Adipocyte (in vitro differentiated cells): ENCODE data around the gene OXSM.

ENCODE experiments used
- DNase-seq: peaks from one replicate; pipeline ENCODE4 v3.0.0-alpha.2; 2015; ENCODE audit warnings: low read depth
- H3K27me3 ChIP-seq: replicated peaks from 2 replicates; pipeline ENCODE4 v1.7.0; 2013; ENCODE audit warnings: mild to moderate bottlenecking, low read length, moderate library complexity; ENCODE audit not compliant: control insufficient read depth, insufficient read depth
- H3K36me3 ChIP-seq: 2 replicates; pipeline ENCODE4 v1.7.0; 2013; ENCODE audit warnings: low read length, mild to moderate bottlenecking, moderate library complexity; ENCODE audit not compliant: control insufficient read depth, insufficient read depth, severe bottlenecking
- H3K4me1 ChIP-seq: 2 replicates; pipeline ENCODE4 v1.7.0; 2013; ENCODE audit warnings: mild to moderate bottlenecking, low read length, moderate library complexity; ENCODE audit not compliant: control insufficient read depth, insufficient read depth
- H3K4me3 ChIP-seq: 2 replicates; pipeline ENCODE4 v1.7.0; 2013; ENCODE audit warnings: mild to moderate bottlenecking, low read length, moderate library complexity
- H3K9ac ChIP-seq: 2 replicates; pipeline ENCODE4 v1.7.0; 2013; ENCODE audit warnings: mild to moderate bottlenecking, low read length, moderate library complexity
- H3K9me3 ChIP-seq: 2 replicates; pipeline ENCODE4 v1.7.0; 2013; ENCODE audit warnings: mild to moderate bottlenecking, low read length, moderate library complexity; ENCODE audit not compliant: control insufficient read depth

OXSM gene

GRCh38 chr3:25834346-25834745 is 44.5 kb downstream of the OXSM start:
- peaks cover 8% of the 10 kb centered on the region for H3K4me1 ChIP-seq
- no peaks in the 10 kb centered on the region for H3K27me3 ChIP-seq
- H3K9me3 ChIP-seq = no peaks in the 10 kb centered on the region
- no peak for DNase-seq
- H3K4me3 ChIP-seq = no peak overlapping the region
- no peak overlapping the region for H3K9ac ChIP-seq
- no peaks in the 10 kb centered on the region for H3K36me3 ChIP-seq

GRCh38 chr3:25836579-25836978 is 46.7 kb downstream of the OXSM start:
- no peaks in the 10 kb centered on the region for H3K4me1 ChIP-seq
- DNase-seq = no peak
- H3K9ac ChIP-seq = no peak overlapping the region
- no peaks in the 10 kb centered on the region for H3K36me3 ChIP-seq
- no peaks in the 10 kb centered on the region for H3K27me3 ChIP-seq
- no peak overlapping the region for H3K4me3 ChIP-seq
- H3K9me3 ChIP-seq = no peaks in the 10 kb centered on the region

GRCh38 chr3:25837038-25837437 is 47.1 kb downstream of the OXSM start:
- no peaks in the 10 kb centered on the region for H3K4me1 ChIP-seq
- no peaks in the 10 kb centered on the region for H3K36me3 ChIP-seq
- H3K4me3 ChIP-seq = no peak overlapping the region
- no peaks in the 10 kb centered on the region for H3K9me3 ChIP-seq
- no peak for DNase-seq
- no peaks in the 10 kb centered on the region for H3K27me3 ChIP-seq
- no peak overlapping the region for H3K9ac ChIP-seq

GRCh38 chr3:25840099-25840498 is 50.2 kb downstream of the OXSM start:
- Histone ChIP-seq H3K4me1 (no peaks in the 10 kb centered on the region), H3K4me3 (no peak overlapping the region), H3K36me3 (no peaks in the 10 kb centered on the region), H3K27me3 (no peaks in the 10 kb centered on the region), H3K9ac (no peak overlapping the region), H3K9me3 (no peaks in the 10 kb centered on the region)
- no peak for DNase-seq

- Histone ChIP-seq H3K27me3 (no peaks in the 10 kb centered on the region), H3K4me3 (no peak overlapping the region), H3K36me3 (no peaks in the 10 kb centered on the region), H3K9ac (no peak overlapping the region), H3K4me1 (no peaks in the 10 kb centered on the region), H3K9me3 (no peaks in the 10 kb centered on the region)
- DNase-seq = peak; percentile 5
These were observed 53.4 kb downstream of the OXSM start for GRCh38 chr3:25843332-25843731.
